GM08714 (cell line): ENCODE measurements around the gene ECI1.

Source experiments
- H3K4me3 ChIP-seq: fragments of 200-500 bp; sonication (Bioruptor generic); 2 replicates; pipeline ENCODE4 v1.5.1; 2014; ENCODE audit warnings: mild to moderate bottlenecking, low read length, inconsistent platforms
- ZNF274 ChIP-seq: IDR thresholded peaks from 2 replicates; pipeline ENCODE4 v1.6.1; 2012; ENCODE audit warnings: mild to moderate bottlenecking, low read depth, low read length

ECI1 gene

GRCh38 chr16:2251296-2252111, at the start of gene ECI1:
ECI1 (minus strand) TSS chr16:2251587; CDS start chr16:2251566, 21 bp downstream.
- peak within 1 kb of the TSS; percentile 85 for H3K4me3 ChIP-seq
- no peak for TF ChIP-seq ZNF274

- no peak for TF ChIP-seq ZNF274
- H3K4me3 ChIP-seq: no peak overlapping the region
These were observed 48.5 kb upstream of the ECI1 start for GRCh38 chr16:2299915-2300192.

- H3K4me3 ChIP-seq: no peak overlapping the region
- TF ChIP-seq ZNF274: no peak
These were observed 47.9 kb upstream of the ECI1 start for GRCh38 chr16:2299121-2299914.

DNA sequence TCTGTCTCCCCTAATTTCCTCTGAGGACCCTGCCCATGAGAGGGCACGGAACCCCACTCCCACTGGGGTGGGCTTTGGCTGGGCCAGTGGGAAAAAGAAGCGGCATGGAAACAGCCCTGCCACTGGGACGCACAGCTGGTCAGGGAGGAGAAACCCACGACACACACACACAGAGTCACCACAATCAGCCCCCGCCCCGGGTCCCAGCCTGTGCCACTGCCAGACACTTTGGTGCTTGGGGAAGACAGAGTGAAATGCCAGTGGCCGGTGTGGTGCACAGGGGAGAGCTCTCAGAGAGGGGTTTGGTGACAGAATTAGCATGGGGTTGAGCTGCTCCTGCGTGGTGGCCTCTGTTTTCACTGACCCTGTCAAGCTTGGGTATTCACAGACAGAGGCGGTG, 47.2 kb upstream of the ECI1 start:
- TF ChIP-seq ZNF274: no peak

DNA sequence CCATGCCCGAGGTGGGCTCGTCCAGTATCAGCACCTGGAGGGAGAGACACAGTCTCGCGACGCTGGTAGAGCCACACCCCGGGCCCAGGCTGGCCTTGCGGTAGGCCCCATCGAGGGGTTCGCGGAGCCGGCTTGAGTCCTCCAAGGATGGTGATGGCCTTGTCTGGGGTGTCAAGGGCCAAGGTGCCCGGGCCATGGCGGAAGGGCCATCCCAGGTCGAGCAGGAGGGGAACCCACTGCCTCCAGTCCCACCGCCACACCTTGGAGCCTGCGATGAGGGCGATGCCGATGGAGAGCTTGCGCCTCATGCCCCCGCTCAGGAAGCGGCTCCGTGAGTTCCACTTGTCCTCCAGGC, 46.1 kb upstream of the ECI1 start:
- H3K4me3 ChIP-seq: no peak overlapping the region
- TF ChIP-seq ZNF274: no peak

More for the DNA sequence above, 47.2 kb upstream of the ECI1 start:
- H3K4me3 ChIP-seq: no peak overlapping the region

DNA sequence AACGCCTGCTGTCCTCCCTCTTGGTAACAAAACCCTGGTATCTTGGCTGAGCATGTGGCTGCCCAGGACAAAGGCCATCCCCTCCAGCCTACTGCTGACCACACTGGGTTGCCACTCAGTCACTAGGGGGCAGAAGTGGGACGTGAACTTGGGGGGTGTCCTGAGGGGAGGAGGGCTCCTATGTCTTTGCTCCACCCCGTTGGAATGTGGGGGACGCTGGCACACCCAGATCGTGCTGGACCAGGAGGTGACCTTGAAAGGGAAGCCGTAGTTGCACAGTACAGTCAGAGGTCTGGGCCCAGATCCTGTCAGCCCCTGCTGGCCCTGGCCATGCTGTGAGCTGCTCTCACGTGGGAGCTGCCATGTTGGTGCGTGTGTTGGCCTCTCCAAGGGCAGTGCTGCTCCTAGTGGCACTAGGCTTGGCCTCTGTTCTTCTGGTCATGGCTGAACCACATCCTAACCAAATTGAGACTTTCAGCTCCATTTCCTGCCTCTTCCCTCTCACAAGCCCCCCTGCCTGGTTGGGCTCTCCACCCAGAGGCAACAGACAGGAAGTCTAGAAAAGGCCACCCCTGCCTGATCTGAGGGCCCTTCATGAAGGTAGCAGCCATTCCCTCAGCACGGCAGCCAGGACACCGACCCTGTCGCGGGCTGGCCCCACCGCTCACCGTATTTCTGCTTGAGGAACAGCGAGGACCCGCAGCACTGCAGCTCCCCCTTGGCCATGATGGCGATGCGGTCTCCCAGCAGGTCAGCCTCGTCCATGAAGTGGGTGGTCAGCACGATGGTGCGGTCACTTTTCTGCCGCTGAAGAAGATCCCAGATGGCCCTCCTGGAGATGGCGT, 45.5 kb upstream of the ECI1 start:
- no peak for TF ChIP-seq ZNF274
- no peak overlapping the region for H3K4me3 ChIP-seq

GRCh38 chr16:2295056-2295798, 43.8 kb upstream of the ECI1 start:
- no peak for TF ChIP-seq ZNF274
- no peak overlapping the region for H3K4me3 ChIP-seq

GRCh38 chr16:2292221-2292620, 40.8 kb upstream of the ECI1 start:
- no peak for TF ChIP-seq ZNF274

GRCh38 chr16:2289282-2289681, 37.9 kb upstream of the ECI1 start:
- no peak for TF ChIP-seq ZNF274
- H3K4me3 ChIP-seq: no peak overlapping the region

More at GRCh38 chr16:2292221-2292620, 40.8 kb upstream of the ECI1 start:
- no peak overlapping the region for H3K4me3 ChIP-seq

DNA sequence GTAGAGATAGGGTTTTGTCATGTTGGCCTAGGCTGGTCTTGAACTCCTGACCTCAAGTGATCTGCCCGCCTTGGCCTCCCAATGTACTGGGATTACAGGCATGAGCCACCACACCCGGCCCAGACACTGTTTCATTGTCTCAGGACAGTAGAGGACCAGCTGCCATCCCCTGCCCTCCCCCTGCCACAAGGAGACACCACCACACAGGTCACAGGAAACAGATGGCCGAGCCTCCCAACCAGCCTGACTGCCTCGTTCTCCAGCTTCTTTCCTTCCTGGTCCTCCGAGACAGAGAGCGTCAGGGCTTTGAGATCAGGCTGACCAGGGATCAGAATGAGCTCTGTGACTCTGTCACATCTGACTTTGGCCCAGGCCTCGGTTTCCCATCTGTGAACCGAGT, 37.3 kb upstream of the ECI1 start:
- no peak overlapping the region for H3K4me3 ChIP-seq
- no peak for TF ChIP-seq ZNF274

- no peak overlapping the region for H3K4me3 ChIP-seq
- no peak for TF ChIP-seq ZNF274
These were observed 36.6 kb upstream of the ECI1 start for GRCh38 chr16:2287916-2288547.

GRCh38 chr16:2286550-2286949, 35.2 kb upstream of the ECI1 start:
- TF ChIP-seq ZNF274: no peak
- no peak overlapping the region for H3K4me3 ChIP-seq

GRCh38 chr16:2285731-2286191, 34.4 kb upstream of the ECI1 start:
- TF ChIP-seq ZNF274: no peak
- H3K4me3 ChIP-seq: no peak overlapping the region
